ENCODE measurements around the gene TMEM91.
"Not testable (repeated sequence)": the region's sequence is repeated elsewhere in the genome, so short reads cannot be mapped to it uniquely, and the experiment has no call there.

Gene TMEM91

DNA sequence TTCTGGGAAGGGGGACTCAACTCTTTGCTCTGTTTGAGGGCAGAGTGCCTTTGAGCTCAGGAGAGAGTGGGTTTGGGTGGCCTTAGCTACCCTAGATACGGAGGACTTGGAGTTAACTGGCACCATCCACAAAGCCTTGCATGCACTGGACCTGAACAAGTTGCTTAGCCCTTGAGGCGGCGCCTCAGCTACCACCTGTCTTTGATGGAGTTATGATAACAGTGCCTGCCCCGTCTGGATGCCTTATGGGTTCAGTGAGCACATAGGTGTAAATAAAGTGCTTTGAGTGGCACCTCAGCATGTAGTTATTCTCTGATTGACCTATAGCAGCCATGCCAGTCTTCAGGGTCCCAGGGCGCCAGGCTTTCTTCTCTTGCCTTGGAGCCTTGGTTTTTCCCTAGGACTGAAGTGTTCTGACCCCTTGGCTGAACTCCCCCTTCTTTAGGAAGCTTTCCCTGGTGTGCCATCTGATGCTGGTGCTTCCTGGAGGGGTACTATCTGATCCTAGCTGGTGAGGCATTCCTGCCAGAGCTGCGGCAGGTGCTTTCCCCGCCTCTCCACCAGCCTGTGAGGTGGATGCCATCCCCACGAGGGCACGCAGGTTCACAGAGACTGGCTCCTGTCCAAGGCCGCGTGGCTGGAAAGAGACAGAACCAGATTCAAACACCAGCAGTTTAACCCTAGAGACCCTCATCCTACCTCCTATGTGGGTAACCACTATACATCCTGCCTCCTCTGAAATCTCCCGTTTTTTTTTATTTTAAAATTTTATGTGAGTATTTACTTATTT lies 27.0 kb downstream of the TMEM91 start:
- Histone ChIP-seq H3K9me3 (no peaks in the 10 kb centered on the region), H3K27me3 (no peaks in the 10 kb centered on the region), H3K4me3 (no peak overlapping the region), H3K27ac (no peak overlapping the region), H3K4me1 (peaks cover 0 to 18% (median 8%) of the 10 kb centered on the region in 4 donors), H3K36me3 (peaks cover 0 to 33% (median 17%) of the 10 kb centered on the region in 3 donors)
- TF ChIP-seq, protein P1, sequence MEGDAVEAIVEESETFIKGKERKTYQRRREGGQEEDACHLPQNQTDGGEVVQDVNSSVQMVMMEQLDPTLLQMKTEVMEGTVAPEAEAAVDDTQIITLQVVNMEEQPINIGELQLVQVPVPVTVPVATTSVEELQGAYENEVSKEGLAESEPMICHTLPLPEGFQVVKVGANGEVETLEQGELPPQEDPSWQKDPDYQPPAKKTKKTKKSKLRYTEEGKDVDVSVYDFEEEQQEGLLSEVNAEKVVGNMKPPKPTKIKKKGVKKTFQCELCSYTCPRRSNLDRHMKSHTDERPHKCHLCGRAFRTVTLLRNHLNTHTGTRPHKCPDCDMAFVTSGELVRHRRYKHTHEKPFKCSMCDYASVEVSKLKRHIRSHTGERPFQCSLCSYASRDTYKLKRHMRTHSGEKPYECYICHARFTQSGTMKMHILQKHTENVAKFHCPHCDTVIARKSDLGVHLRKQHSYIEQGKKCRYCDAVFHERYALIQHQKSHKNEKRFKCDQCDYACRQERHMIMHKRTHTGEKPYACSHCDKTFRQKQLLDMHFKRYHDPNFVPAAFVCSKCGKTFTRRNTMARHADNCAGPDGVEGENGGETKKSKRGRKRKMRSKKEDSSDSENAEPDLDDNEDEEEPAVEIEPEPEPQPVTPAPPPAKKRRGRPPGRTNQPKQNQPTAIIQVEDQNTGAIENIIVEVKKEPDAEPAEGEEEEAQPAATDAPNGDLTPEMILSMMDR (IDR thresholded peaks at IDR 0.05): no peak
- intact Hi-C loops (cut with DNase I; ENCODE audit: low total_unique reads): no loop called here
- no peak for DNase-seq

DNA sequence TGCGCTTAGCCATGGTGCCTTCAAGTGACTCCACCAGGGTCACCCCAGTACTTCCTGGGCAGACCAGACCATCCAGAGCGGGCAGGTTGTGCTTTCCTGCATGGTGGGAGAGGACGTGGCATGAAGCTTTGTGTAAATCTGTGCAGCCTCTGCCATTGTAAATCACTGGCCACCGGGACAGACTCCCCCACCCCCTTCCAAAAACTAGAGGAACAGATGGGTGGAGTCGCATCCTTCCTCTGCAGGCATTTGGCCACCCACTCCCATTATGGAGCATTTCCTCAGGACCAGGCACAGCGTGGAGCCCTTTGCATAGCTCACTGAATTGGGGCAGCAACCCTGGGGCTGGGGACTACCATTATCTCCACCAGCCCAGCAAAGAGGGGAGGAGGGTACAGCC lies 29.4 kb downstream of the TMEM91 start:
- H3K36me3 ChIP-seq: peaks cover 2 to 38% (median 20%) of the 10 kb centered on the region in 3 donors
- peaks cover 0 to 17% (median 8%) of the 10 kb centered on the region in 4 donors for H3K4me1 ChIP-seq
- intact Hi-C loops (cut with DNase I; ENCODE audit: low total_unique reads): no loop called here
- H3K9me3 ChIP-seq: no peaks in the 10 kb centered on the region
- no peak overlapping the region for H3K4me3 ChIP-seq
- no peaks in the 10 kb centered on the region for H3K27me3 ChIP-seq
- TF ChIP-seq, protein P1 (IDR thresholded peaks at IDR 0.05): no peak
- H3K27ac ChIP-seq: no peak overlapping the region
- no peak for DNase-seq

GRCh38 chr19:41407271-41407670 lies 30.9 kb downstream of the TMEM91 start:
- intact Hi-C loops (cut with DNase I; ENCODE audit: low total_unique reads): no loop called here
- H3K36me3 ChIP-seq: peaks cover 8 to 45% (median 26%) of the 10 kb centered on the region in 3 donors
- TF ChIP-seq, protein P1 (IDR thresholded peaks at IDR 0.05): no peak
- DNase-seq: peak in 1 of 2 donors; percentile 35
- no peak overlapping the region for H3K4me3 ChIP-seq
- no peak overlapping the region for H3K27ac ChIP-seq
- H3K9me3 ChIP-seq: no peaks in the 10 kb centered on the region
- H3K27me3 ChIP-seq: no peaks in the 10 kb centered on the region
- H3K4me1 ChIP-seq: peaks cover 0 to 25% (median 8%) of the 10 kb centered on the region in 4 donors

DNA sequence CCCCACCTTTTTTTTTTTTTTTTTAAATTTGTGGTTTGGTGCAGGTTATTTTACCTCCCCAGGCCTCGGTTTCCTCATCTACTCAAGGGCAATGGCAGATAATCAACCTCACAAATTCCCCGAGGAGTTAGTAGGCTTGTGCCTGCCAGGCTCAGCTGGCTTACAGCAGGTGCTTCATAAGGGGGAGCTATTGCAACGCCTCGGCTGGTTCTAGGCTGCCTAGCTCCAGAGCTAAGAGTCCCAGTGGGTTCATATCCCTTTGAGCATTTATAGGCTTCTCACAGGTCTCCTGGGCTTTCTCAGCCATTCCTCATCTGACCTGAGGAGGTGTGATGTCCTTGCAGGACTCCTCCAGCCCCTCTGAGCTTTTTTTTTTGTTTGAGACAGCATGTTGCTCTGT lies 31.9 kb downstream of the TMEM91 start:
- intact Hi-C loops (cut with DNase I; ENCODE audit: low total_unique reads): no loop called here
- H3K27ac ChIP-seq: no peak overlapping the region
- DNase-seq: no peak
- no peaks in the 10 kb centered on the region for H3K27me3 ChIP-seq
- TF ChIP-seq, protein P1 (IDR thresholded peaks at IDR 0.05): no peak
- H3K36me3 ChIP-seq: peaks cover 16 to 50% (median 29%) of the 10 kb centered on the region in 3 donors
- H3K9me3 ChIP-seq: no peaks in the 10 kb centered on the region
- no peak overlapping the region for H3K4me3 ChIP-seq
- peaks cover 0 to 25% (median 8%) of the 10 kb centered on the region in 4 donors for H3K4me1 ChIP-seq

- intact Hi-C loops (cut with DNase I; ENCODE audit: low total_unique reads); H3K27me3 ChIP-seq; H3K9me3 ChIP-seq; H3K4me3 ChIP-seq; H3K27ac ChIP-seq; DNase-seq: not testable (repeated sequence)
- Histone ChIP-seq H3K36me3 (peaks cover 22 to 51% (median 31%) of the 10 kb centered on the region in 3 donors), H3K4me1 (peaks cover 0 to 25% (median 8%) of the 10 kb centered on the region in 4 donors)
These were observed 32.5 kb downstream of the TMEM91 start for GRCh38 chr19:41408846-41409245.

GRCh38 chr19:41409288-41409687 lies 33.0 kb downstream of the TMEM91 start:
- no peak overlapping the region for H3K4me3 ChIP-seq
- no peaks in the 10 kb centered on the region for H3K27me3 ChIP-seq
- intact Hi-C loops (cut with DNase I; ENCODE audit: low total_unique reads): no loop called here
- TF ChIP-seq, protein P1 (IDR thresholded peaks at IDR 0.05): no peak
- H3K27ac ChIP-seq: no peak overlapping the region
- H3K4me1 ChIP-seq: peaks cover 0 to 25% (median 8%) of the 10 kb centered on the region in 4 donors
- DNase-seq: no peak
- H3K9me3 ChIP-seq: no peaks in the 10 kb centered on the region
- peaks cover 26 to 56% (median 35%) of the 10 kb centered on the region in 3 donors for H3K36me3 ChIP-seq
